HG02759 (cell line): ENCODE data around the gene PPP2CA.
"Not testable (repeated sequence)": the region's sequence is repeated elsewhere in the genome, so short reads cannot be mapped to it uniquely, and the experiment has no call there.

Source experiments
- ATAC-seq: cut with Tn5 transposase; IDR thresholded peaks from one replicate; pipeline ENCODE4 v1.9.1; 2021; ENCODE audit warnings: mild to moderate bottlenecking, moderate library complexity; ENCODE audit not compliant: unreplicated experiment

PPP2CA gene

DNA sequence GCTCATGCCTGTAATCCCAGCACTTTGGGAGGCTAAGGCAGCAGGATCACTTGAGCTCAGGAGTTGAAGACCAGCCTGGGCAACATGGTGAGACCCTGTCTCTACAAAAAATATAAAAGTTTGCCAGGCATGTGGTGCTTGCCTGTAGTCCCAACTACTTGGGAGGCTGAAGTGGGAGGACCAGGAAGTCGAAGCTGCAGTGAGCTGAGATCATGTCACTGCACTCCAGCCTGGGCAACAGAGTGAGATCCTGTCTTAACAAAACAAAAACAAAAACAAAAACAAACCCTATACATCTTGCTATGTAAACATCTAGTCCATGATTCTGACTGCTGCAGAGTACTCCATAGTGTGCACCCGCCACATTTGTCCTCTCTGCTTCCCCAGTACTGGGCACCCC, 19.8 kb upstream of the PPP2CA start:
- ATAC-seq = no peak

DNA sequence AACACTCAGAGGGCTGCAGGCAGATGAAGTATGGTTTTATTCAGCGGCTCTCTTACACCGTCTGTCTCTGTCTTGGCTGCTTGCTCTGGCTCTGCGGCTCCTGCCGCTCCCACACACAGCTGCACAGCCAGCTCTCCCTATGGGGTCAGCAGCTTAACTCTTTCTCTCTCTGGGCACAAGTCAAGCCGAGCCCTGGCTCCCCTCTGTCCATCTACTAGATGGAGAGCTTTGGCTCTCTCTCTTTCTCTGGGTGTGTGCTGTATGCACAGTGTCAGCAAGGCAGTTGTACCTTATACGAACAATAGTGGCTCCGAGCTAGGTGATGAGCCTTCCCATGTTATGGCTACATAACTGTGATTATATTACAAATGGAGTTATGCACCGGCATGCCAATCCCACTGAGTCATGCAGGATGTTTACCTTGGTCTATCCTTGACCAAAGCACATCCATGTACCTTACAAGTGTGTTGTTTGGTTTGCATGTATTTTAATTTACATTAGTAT, 19.3 kb upstream of the PPP2CA start:
- no peak for ATAC-seq

DNA sequence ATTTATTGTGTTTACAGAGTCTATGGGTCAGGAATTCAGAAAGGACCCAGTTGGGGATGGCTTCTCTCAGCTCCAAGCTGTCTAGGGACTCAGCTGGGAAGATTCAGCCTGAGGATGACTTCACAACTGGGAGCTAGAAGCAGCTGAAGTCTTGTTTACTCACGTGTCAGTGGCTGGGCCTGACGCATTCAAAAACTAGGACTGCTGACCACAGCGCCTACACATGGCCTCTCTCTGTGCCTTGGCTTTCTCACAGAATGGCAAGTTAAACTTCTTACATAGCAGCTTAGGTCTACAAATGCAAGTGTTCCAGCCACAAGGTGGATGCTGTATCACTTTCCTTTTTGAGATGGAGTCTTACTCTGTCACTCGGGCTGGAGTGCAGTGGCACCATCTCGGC, 16.3 kb upstream of the PPP2CA start:
- ATAC-seq = no peak

DNA sequence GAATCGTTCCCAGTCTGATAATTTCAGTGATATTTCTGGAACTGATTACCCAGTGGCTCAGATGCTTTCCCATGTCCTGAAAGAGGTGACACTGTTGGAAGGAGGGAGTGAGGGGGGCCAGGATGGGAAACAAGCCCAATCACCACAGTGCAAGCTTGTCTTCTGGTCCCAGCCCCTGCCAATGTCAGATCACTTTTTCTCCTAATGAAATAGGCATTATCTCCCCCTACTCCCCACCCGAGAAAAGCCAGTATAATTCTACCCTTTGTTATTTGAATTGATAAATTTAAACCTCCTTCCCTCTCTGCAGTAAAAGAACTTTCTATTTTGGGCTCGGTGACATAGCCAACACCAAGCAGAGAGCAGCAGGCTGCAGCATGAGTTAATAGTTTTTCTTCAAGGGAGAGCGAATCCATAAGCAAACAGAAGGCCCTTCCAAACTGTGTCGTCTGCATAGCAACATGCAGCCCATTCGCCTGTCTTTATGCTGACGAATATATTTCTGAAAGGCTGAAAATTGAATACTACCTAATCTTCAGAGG, 14.6 kb upstream of the PPP2CA start:
- no peak for ATAC-seq

DNA sequence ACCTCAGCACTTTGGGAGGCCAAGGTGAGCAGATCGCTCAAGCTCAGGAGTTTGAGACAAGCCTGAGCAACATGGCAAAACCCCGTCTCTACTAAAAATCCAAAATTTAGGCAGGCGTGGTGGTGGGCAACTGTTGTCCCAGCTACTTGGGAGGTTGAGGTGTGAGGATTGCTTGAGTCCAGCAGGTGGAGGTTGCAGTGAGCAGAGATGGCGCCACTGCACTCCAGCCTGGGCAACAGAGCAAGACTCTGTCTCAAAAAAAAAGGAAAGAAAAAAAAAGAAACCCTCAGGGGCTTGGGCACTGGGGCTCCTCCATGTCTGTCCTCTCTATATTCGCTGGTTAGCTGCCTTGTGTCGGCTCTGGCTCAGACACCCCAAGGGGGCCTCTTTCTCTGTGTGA, 10.9 kb upstream of the PPP2CA start:
- ATAC-seq = no peak

DNA sequence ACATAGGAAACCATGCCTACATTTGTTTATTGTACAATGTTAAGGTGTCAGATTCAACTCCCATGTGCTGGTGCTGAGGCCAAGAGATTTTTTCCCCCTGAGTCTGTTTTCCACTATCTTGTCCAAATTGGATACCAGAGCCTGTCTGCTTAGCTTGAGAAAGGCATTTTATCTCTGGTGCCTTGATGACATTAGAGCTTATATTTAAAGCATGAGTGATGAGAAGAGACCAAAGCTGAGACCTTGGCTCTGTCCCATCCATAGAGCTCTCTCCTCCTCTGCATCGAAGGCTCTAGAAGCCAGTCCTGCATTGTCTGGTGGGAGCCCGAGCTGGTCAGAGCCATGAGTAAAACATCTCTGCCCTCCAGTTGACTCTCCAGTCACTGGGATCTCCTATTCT, 10.4 kb upstream of the PPP2CA start:
- no peak for ATAC-seq

DNA sequence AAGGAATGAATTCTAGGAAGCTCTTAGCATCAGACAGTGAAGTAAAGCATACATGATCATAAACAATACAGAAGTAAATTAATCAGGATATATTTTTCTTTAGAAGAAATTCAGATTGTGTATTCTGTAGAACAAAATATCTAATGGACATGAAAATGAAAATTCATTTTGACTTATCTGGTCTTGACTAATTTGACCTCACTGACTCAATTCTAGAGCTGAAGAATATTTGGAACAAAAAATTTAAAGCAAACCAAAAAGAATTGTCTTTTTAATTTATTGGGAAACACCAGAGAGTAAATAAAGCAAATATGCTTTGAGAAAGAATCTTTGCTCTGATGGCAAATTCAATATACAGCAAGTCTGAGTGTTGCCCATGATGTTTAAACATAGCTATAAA, 2.8 kb upstream of the PPP2CA start:
- no peak for ATAC-seq

DNA sequence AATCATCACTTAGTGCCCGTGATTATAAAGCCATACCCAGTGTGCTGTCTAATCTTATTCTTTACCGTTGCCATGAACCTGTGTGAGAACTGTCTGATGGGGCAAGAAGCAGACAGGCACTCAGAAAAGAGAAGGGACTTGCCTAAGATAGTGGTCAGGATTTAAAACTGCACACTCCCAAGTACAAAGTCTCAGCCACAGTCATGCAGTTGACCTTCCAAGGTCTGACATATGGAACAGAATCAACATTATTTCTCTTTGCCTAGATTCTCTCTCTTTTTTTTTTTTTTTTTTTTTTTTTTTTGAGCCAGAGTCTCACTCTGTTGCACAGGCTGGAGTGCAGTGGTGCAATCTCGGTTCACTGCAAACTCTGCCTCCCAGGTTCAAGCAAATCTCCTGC, 1.9 kb upstream of the PPP2CA start:
- ATAC-seq = no peak

DNA sequence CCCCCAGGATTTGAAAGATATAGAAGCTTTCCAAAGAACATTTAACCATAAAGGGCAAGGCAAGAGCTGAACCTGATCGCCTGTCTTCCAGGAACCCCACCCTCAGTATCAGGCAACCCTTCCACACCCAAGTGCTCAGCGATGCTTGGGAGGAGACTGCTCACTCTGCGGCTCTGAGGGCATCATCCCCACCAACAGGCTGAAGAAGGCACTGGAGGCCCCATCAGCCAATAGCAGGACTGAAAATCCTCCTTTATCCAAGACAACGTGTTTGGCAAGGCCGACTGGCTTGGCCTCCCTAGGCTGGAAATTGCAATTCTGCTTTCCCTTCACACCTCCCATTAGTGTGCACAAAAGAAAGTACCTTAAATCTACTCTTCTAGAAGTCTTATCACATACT, 1.4 kb upstream of the PPP2CA start:
- ATAC-seq = no peak

DNA sequence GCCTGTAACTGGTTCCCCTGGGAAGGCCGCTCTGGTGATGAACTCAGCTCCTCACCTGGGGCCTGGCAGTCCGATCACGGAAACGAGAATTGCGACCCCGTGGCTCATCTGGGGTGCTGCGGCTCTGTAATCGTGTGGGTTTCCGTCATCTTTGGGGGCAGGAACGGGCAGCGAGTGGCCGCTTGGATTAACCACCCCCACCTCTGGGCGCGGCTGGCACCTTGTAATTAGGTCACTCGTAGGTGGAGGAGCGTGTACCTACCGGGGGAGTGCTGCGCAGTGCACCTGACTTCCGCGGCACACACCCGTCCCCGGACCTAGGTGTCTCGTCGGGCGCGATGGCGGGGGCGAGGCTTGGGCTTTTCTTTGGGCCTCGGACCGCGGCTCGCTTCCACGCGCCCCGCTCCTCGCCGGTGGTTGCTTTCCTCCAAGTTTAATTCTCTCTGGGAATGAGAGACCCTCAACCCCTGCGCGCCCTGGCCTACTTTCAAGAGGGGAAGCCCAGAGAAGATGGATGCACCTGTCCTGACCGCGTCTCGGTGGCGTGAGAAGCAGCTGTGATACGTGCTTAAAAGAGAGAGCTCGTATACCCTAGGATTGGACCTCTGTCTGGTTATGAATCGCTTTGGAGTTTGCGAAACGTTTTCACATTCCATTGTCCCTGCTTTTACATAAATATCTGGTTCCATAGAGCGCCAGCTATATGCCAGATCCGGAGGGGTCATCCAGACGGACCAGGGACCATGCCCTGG, 744 bp upstream of the PPP2CA start:
- ATAC-seq = peak; percentile 25

DNA sequence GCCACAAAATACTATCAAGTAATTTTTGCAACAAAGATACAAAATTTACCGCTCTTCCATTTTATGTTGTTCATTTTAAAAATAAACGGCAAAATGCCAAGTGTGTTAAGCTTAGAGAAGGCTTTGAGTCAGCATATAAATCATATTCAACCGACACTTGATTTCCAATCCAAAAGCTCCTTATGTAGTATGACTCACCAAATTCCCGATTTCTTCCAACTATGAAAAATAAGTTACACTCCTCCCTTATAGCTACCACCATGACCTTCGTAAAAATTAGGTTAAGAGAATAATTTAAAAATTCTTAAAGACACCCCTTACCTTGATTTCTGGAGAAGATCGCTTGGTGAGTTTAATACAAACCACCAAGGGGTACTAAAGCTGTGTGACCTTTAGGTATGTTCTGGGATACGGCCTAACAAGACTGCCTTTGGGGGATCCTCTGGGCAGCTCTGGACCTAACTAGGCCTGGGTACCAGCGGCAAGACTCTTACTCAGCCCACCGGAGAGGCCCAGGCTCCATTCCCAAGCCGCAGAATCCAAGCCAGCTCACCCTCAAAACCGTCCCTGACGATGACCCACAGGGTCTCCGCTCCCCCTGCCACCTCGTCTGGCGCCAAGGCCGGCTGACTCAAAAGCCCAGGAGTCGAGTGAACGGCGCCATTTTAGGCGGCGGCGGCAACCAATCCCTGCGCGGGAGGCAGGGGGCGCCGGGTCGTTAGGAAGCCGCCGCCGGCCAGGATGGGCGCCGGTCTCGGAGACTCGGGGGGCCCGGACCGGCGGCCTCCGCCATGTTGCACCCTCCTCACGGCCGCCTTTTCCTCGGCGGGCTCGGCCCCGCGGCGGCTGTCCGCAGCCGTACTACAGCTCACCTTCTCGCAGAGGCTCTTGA, 739 bp downstream of the PPP2CA start:
- peak; percentile 37 for ATAC-seq

DNA sequence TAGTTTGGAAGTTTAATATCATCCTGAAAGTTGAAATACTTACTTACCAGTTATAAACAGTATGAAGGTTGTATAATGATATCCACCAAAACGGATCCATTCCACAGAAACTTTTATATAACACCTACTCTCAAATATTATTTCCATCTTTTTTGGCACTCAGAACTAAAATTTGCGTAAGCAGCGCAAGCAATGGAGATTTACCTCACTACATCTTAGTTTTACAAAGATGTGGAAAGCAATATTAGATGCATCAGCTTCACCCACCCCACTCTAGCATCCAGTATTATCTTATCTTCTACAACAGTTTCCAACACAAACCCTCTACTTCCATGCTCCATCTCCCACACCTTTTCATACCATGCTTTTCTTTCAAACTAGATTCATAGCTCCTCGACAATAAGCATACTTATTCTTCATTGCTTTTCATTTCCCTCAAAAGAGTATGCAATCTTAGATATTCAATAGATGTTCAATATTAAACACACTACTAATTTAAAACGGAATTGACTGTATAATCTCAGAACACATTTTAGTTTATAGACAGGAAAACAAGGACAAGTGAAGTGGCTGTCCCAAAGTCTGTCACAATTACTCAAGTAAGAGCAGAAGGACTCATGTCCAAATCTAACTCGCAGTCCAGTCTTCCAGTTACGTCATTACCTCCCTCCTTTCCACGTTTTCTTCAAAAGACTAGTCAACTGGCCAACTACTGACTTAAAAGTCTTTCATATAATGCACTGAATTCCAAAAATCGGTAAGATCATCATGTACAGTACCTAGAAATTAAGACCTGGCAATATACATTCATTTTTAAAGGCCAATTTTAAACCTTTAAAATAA, 2.2 kb downstream of the PPP2CA start:
- no peak for ATAC-seq

DNA sequence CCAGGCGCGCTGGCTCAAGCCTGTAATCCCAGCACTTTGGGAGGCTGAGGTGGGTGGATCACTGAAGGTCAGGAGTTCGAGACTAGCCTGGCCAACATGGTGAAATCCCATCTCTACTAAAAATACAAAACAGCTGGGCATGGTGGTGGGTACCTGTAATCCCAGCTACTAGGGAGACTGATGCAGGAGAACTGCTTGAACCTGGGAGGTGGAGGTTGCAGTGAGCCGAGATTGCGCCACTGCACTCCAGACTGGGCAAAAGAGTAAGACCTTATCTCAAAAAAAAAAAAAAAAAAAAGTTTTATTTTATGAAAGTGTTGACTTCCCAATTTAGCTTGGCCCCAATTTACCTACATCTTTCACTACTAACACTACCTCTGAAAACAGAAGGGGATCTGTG, 4.2 kb downstream of the PPP2CA start:
- not testable (repeated sequence) for ATAC-seq

DNA sequence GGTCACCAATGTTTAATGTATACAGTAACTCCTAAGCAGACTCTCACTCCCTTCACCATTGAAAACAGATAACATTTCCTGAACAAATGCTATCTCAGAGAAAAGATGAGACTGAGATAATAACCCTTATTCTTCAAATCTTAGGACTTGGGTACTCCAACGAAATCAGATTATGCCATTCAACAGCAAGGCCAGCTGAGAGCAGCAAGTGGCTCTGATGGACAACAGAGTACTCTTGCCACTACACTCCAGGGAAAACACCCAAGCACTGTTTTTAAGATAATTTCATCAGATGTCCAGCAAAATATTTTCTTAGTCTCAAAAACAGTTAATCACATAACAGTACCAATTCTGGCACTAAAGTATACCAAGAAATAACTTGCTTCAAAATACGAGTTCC, 10.1 kb downstream of the PPP2CA start:
- ATAC-seq = no peak

DNA sequence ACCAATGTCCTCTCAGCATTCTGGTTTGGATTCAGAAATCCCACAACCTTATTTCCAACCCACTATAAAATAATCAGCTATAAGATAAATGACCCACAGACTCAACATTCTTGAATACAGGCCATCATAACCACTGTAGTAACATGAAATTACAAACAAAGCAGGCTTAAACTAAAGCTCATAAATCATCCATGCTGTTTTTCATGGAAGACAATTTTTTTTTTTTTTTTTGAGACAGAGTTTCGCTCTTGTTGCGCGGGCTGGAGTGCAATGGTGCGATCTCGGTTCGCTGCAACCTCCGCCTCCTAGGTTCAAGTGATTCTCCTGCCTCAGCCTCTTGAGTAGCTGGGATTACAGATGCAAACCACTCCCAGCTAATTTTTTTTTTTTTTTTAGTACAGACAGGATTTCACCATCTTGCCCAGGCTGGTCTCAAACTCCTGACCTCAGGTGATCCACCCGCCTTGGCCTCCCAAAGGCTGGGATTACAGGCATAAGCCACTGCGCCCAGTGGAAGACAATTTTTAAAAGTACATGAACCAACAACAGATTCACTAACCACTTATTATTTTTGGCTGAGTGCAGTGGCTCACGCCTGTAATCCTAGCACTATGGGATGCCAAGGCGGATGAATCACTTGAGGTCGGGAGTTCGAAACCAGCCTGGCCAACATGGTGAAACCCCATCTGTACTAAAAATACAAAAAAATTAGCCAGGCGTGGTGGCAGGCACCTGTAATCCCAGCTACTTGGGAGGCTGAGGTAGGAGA, 14.4 kb downstream of the PPP2CA start:
- not testable (repeated sequence) for ATAC-seq

DNA sequence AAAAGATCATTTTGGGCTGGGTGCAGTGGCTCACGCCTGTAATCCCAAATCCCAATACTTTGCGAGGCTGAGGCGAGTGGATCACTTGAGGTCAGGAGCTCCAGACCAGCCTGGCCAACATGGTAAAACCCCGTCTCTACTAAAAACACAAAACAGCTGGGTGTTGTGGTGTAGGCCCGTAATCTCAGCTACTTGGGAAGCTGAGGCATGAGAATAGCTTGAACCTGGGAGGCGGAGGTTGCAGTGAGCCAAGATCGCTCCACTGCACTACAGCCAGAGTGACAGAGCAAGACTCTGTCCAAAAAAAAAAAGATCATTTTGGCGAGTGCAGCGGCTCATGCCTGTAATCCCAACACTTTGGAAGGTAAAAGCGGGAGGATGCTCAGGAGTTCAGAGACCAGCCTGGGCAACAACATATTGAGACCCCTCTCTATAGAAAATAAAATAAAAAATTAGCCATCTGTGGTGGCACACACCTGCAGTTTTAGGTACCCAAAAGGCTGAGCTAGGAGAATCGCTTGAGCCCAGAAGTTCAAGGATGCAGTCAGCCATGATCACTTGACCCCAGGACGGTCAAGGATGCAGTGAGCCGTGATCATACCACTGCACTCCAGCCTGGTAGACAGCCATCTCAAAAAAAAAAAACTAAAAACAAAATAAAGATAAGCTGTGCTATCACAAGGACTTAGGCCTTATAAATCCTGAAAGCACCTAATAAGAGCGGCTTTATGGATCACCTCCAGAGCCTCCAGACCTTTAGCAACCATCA, 16.2 kb downstream of the PPP2CA start:
- no peak for ATAC-seq

DNA sequence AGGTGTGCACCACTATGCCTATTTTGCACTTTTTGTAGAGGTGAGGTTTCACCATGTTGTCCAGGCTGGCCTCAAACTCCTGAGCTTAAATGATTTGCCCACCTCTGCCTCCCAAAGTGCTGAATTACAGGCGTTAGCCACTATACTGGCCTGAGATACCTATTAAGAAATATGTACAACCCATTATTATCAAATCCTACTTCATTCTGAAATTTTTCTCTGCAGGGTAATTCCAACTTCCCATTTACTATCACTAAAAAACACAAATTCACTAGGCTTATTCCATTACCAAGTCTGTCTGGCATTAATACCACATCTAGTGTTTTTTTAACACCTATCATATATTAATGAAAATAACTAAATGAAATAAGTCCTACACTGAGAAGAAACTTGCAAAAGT, 18.2 kb downstream of the PPP2CA start:
- no peak for ATAC-seq

DNA sequence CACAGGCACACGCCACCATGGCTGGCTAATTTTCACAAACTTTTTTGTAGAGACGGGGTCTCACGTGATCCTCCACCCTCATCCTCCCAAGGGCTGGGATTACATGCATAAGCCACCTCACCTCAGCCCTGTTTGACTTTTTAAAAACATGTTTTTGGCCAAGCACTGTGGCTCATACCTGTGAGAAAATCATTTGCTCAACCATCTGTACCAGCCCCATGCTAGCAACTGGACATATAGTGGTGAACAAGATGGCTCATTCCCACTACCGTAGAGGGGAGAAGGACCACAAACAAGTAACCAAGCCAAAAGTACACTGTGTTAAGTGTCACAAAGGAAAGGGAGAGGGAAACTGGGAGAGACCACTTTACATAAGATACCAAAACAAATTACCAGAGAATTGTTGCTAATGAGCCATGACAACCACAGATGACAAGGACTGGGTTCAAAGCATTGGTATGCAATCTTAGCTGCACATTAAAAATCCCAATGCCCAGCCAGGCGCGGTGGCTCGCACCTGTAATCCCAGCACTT, 19.2 kb downstream of the PPP2CA start:
- no peak for ATAC-seq

DNA sequence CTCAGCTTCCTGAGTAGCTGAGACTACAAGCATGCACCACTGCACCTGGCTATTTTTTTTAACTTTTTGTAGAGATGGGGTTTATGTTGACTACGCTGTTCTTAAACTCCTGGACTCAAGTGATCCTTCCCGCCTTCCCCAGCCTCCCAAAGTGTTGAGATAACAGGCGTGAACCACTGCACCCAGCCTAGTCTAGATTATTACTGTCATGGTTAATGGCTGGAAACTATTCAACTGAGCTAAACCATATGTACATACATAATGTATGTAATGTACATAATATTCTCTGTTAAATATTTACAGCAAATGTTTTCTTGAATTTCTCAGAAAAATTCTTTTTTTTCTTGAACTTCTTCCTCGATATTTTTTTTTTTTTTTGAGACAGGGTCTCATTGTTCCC, 21.3 kb downstream of the PPP2CA start:
- ATAC-seq = no peak
